Ureter (tissue), 1 donor: ENCODE measurements around the gene CYB561. TPM values are rescaled to one million over a fixed set of nuclear protein-coding genes. Genes with fewer than 3 reads are reported as not detected.
A peak's percentile ranks its signal among the peaks of the same experiment; 100 is the strongest.

Experiments
- DNase-seq: peaks from one replicate; pipeline ENCODE4 v3.0.0-alpha.2; 2020; ENCODE audit warnings: low spot score
- total RNA-seq: library from RNA; stranded (reverse); gene quantifications from one replicate; pipeline ENCODE4 v1.2.4, GENCODE V29; 2023
- donor health status: DM: yes; HTN: yes; CAD: no.

Gene CYB561
- total RNA-seq, 1 donor from 2014 or later: 70.8 TPM

- DNase-seq: no peak
These were observed 33.9 kb downstream of the CYB561 start for GRCh38 chr17:63412234-63412633.

DNA sequence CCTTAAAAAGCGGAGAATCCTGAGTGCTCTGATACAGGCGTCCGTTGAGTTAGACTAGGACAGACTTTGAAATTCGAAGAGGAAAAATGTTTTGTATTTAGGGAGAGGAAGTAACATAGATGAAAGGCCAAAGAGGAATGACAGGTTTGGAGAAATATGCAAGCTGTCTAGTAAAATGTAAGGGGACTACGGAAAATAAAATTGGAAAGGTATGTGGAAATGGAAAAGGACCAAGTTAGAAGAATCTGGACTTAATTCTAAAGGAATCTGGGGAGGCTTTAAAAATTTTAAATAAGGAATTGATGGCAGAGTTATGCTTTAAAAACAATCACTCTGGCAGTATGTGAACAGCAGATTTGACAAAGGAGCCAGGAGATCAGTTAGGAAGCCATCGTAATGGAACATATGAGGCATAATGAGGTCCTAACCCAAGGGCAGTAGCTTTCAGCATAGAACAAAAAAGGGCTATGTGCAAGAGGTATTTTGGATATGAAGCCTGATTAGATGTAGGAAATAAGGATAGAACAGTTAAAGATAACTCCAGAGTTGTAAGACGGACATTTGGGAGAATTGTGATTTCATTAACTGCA lies 38.3 kb downstream of the CYB561 start:
- DNase-seq: no peak

- peak; percentile 79 for DNase-seq
These were observed 39.3 kb downstream of the CYB561 start for GRCh38 chr17:63406689-63407330.

DNA sequence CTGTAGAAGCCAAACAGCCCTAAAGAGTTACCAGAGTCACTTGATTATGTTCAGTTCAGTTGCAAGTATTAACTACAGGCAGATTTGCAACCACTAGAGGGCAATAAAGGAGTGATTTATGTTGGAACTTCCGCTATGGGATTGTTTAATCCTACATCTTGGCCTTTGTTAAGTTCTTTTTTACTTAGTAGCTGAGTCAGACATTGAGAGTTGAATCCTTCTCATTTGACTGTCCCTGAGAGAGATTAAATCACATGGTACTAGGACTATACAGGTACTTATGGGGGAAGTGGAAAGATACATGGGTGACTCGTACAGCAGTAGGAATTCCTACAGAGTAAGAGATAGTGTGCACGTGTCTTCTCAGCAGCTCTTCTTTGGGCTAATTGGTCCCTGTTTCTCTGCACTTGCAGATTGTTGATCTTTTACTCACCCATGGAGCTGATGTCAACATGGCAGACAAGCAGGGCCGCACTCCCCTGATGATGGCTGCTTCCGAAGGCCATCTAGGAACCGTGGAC lies 40.3 kb downstream of the CYB561 start:
- DNase-seq: no peak

DNA sequence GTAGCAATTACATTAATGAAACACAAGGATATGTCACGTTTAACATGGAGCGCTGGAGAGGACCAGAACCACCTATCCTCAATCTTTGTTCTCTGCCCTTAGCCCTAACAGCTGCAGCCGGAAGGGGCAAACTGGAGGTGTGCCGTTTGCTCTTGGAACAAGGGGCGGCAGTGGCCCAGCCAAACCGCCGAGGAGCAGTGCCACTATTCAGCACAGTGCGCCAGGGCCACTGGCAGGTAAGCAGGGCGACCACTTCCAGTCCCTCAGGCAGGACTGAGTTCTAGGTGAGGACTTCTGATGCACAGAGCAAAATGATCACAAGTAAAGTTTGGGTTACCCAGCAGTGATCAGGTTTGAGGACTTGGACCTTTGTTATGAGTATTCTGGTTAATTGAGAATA lies 41.1 kb downstream of the CYB561 start:
- no peak for DNase-seq

DNA sequence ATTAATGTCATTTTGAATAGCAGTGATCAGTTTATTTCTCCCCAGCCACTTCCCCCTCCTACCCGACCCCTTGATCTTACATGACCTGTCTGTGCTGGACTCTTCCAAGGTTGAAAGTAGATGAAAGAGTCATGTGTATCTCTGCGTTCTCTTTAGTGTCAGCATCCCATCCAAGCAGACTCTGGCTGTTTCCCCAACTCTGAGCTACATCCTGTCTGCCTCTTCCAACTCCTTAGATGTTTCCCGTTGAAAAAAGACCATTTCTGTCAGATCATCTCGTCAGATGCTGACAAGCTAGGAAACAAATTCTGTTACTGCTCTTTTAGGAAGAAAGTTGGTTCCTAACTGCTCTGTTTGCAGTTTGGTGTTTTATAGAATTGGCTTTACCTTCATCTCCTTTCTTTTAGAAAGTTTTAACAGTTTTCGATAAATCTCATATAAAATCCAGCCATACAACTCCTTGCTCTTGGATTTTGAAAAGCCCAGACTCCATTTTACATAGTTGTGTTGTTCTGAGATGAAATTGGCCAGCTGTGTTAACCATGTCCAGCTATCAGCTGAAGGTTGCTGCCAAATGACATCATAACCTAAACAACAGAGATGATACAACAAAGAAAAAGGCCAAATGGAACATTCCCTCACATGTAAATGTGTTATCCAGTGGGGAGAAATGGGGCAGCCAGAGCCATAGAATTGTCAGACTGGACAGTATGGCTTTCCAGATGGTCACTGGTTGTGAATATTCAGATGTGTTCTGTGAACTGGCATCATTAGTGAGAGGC lies 43.5 kb downstream of the CYB561 start:
- no peak for DNase-seq

DNA sequence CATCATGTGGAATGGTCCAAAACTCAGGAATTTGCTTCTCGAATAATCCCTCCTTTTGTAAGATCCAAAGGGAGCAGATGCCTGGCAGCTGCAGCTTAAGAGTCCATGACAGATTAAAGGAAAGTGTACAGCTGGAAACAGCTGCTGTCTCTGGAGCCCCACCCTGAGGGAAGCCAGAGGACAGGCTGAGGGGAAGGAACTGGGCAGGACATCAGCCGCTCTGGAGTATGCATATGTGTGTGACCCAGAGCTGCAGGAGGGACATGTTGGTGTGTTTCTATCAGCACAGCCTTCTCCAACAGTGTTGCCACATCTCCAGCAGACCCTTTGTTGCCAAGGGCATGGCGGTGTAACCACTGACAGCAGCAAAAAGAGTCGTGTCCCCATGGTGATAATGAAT lies 46.2 kb downstream of the CYB561 start:
- peak; percentile 62 for DNase-seq

DNA sequence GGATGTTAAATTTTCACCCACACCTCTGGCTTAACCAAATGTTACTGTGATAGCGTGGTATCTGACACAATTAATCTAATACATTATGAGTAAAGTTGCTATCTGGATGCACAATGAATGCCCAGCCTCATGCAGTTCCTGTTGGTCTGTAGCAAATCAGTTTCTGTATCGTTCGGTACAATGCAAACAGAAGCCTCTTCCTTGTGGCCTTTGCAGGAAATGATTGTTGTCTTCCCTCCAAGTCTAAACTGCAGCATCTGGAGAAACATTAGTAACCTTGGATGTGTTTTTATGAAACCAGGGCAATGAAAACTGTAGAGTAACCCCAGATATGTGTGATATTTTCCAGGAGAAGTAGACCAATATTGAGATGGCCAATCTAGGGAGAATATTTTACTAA lies 46.8 kb downstream of the CYB561 start:
- no peak for DNase-seq

- no peak for DNase-seq
These were observed 47.4 kb downstream of the CYB561 start for GRCh38 chr17:63398680-63399079.

DNA sequence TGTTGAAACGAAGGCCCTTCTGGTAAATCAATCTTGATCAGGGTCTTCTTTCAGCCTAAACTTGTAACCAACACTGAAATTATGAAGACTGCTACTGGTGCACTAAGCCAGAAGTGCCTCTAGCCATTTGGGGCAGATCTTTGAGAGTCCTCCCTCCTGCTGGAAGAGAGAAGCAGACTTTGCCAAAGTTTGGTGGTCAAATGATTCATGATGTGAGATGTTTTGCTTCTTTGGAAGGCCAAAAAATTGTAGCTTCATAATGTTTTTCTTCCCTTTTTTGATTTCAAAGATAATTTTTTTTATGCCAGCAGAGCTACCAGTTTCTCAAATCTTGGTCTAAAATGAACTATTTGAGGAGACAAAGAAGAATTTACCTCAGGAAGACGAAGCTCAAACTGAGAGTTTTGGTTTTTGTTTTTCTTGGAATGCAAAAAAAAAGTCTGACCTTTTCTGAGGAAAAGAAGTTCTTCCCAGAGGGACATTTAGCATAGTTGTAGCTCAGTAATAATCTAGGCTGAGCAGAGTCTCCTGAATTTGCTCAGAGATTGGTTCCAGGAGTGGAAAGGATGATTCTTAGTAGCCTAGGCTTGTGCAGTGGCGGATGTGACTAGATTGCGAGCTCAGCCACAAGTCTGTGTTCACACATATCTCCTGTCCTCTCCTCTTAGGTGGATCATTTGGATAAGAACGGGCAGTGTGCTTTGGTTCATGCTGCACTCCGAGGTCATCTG lies 50.9 kb downstream of the CYB561 start:
- no peak for DNase-seq

DNA sequence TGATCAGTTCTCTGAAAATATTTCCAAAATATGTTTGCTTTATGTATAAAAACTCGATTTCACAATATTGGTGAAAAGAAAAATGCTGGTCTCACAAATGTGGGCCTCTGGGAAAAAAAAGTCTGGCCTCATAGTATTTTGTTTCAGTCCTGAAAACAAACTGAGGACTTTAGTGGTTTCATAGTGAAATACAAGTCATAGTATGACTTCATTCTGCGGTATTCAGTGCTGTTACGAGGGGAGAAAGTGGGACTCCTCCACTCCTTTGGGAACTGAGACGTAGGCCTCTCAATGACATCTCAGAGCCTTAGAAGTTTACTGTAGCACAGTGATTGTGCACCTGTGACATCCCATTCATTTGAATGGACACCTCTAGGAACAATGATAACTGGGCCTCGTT lies 56.0 kb downstream of the CYB561 start:
- DNase-seq: no peak

DNA sequence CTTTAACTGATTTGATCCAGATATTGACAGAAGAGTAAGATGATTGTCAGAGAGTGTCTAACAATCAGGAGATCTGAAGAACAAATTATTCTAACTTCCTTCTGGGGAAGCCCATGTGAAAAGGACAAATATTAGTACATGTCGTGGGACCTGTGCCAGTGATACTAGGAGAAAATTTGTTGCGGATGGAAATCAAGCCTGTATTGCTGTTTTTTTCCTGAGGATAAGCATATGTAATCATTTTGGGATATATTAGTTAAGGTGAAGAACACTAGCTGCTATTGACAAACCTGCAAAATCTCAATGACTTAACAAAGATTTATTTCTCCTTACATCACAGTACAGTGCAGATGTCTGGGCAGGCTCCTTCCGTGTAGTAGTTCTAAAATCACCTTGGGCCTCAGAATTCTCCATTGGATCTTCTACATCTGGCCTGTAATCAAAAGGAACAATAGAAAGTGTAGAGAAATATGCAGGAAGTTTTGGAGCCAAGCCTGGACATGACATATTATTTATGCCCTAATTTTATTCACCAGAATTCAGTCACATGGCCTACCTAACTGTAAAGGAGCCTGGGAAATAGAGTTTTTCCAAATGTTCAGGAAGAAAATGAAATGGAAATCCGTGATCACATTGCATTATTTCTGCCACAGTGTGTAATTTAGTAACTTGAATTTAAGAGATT lies 58.3 kb downstream of the CYB561 start:
- no peak for DNase-seq

DNA sequence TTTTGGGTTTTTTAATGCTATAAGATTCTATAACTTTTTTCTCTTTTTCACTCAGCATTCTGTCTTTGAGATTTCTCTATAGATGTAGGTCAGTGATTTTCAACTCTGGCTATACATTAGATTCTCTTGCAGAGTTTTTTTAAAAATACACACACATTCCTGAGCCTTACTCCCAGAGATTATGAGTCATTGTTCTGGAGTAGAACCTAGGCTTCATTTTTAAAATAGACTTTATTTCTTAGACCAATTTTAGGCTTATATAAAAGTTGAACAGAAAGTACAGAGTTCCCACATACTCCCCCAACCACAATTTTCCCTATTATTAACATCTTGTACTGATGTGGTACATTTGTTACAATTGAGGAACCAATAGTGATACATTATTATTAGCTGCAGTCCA lies 63.3 kb downstream of the CYB561 start:
- no peak for DNase-seq

Other genes starting within 250 kb of the CYB561 start
- 7.5 TPM for gene ACE, start 30.8 kb upstream of the CYB561 start, total RNA-seq
- gene KCNH6, start 77.1 kb upstream of the CYB561 start, total RNA-seq: not detected
- 79.6 TPM for gene DCAF7, start 104.2 kb upstream of the CYB561 start, total RNA-seq
- gene TACO1, start 154.6 kb upstream of the CYB561 start, total RNA-seq: 17.5 TPM
- gene MAP3K3, start 176.1 kb upstream of the CYB561 start, total RNA-seq: 32.3 TPM